Sigmoid colon (tissue), 7 donors: ENCODE measurements around the gene ENHO. TPM values are rescaled to one million over a fixed set of nuclear protein-coding genes. Genes with fewer than 3 reads are reported as not detected.

Experiments
- DNase-seq: peaks from one replicate; pipeline ENCODE4 v3.0.0-alpha.2; 2019
- H3K27ac ChIP-seq, 4 donors: fragments of 200-600 bp; sonication (generic); one replicate each; pipeline ENCODE4 v1.5.1; 2016 to 2019; ENCODE audit warnings: mild to moderate bottlenecking in 1 of 4
- H3K27me3 ChIP-seq, 3 donors: fragments of 200-600 bp; sonication (generic); one replicate each; pipeline ENCODE4 v1.5.1; 2019; ENCODE audit warnings: mild to moderate bottlenecking in 1 of 3
- H3K36me3 ChIP-seq, 4 donors: fragments of 200-600 bp; sonication (generic); one replicate each; pipeline ENCODE4 v1.5.1; 2016 to 2019
- H3K4me1 ChIP-seq, 4 donors: fragments of 200-600 bp; sonication (generic); one replicate each; pipeline ENCODE4 v1.5.1; 2017 to 2019
- H3K4me3 ChIP-seq, 4 donors: fragments of 200-600 bp; sonication (generic); one replicate each; pipeline ENCODE4 v1.5.1; 2017 to 2019; ENCODE audit warnings: mild to moderate bottlenecking in 2 of 4, moderate library complexity in 1 of 4
- H3K9me3 ChIP-seq, 4 donors: fragments of 200-600 bp in 3 of 4; sonication (generic) in 3 of 4; one replicate each; pipeline versions ENCODE4 v1.5.1 to v1.6.1; 2013 to 2019
- CTCF ChIP-seq, 4 experiments: fragments of 450-650 bp in 3 of 4; fragments of 200-600 bp in 1 of 4; IDR thresholded peaks; one replicate each; pipeline ENCODE4 v1.5.1; 2016 to 2019; ENCODE audit warnings: antibody characterized with exemption in 4 of 4, mild to moderate bottlenecking in 3 of 4, moderate library complexity in 2 of 4
- EP300 ChIP-seq, 4 donors: sonication (generic); formaldehyde crosslinking; IDR thresholded peaks; one replicate each; pipeline ENCODE4 v1.6.1; 2017; ENCODE audit warnings: antibody characterized with exemption in 4 of 4
- POLR2A ChIP-seq, 2 donors: fragments of 450-650 bp; IDR thresholded peaks; one replicate each; pipeline ENCODE4 v1.6.1; 2016; ENCODE audit warnings: antibody characterized with exemption in 2 of 2, mild to moderate bottlenecking in 2 of 2, moderate library complexity in 2 of 2
- POLR2AphosphoS5 ChIP-seq, 4 donors: sonication (generic); formaldehyde crosslinking; IDR thresholded peaks; one replicate each; pipeline ENCODE4 v1.6.1; 2017; ENCODE audit warnings: antibody characterized with exemption in 4 of 4
- WGBS, 2 donors: extraction: QIAGEN DNeasy Blood & Tissue Kit; methylation state at CpG; one replicate each; pipeline ENCODE4 v1.1.7; 2013; 5-methylcytosine and 5-hydroxymethylcytosine counted together
- intact Hi-C: fragments of 100-400 bp; cut with DNase I; formaldehyde crosslinking; loops from one replicate; pipeline ENCODE4 v1.15.1; 2023
- polyA plus RNA-seq, 3 donors: library from polyadenylated mRNA; stranded (reverse); fragments of 200-250 nt; gene quantifications; one replicate each; pipeline ENCODE4 v1.2.3, GENCODE V29; 2013
- total RNA-seq, 4 donors: library from RNA; depleted of rRNA; stranded (reverse); fragments of >200 nt; gene quantifications; one replicate each; pipeline ENCODE4 v1.1.0, GENCODE V29; 2016
- donor health status: healthy with polysubstance abuse.
- donor health status: Bipolar disorder and iron deficiency.
- donor health status: healthy.

Gene ENHO
- total and polyA plus RNA-seq, 7 donors = 1.9 to 7.4 (median 4.3) TPM; not detected in 3

DNA sequence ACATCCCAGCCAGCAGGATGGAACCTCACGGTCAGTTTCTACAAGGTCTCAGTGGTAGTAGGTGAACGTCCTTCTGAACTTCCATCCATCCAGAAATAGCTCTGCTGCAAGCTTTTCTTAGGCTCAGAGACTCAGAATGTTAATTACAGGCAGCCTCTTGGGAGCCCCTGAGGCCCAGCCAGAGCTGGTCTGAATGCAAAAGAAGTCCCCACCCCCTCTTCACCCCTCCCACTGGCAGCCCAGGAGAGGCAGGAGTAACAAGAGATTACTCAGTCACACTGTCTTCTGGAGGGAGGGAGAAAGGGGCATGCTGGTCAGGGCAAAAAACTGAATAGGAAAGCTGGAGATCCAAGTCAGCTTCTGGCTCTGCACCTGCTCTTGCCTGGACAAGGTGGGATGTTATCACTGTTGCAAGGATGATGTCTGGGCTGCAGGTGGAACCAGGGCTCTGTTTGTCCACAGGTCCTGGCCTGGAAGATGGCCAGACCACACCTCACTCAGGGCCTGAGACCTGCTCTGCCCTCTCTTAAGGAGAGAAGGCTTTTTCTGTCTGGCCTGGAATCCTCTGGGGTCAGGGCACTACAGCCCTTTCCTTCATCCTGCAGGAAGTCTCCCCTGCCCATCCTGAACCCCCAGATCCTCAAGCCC, 9.1 kb downstream of the ENHO start:
- Histone ChIP-seq H3K27me3 (no peaks in the 10 kb centered on the region), H3K4me1 (no peaks in the 10 kb centered on the region), H3K27ac (no peak overlapping the region), H3K9me3 (no peaks in the 10 kb centered on the region), H3K4me3 (no peak overlapping the region), H3K36me3 (no peaks in the 10 kb centered on the region)
- WGBS, 2 donors = 82% methylated on average over 2 of the region's 2 CpGs
- intact Hi-C loops = no loop called here
- peak; percentile 55 for DNase-seq
- TF ChIP-seq POLR2AphosphoS5 (IDR thresholded peaks at IDR 0.05) (no peak), EP300 (IDR thresholded peaks at IDR 0.05) (no peak), CTCF (IDR thresholded peaks at IDR 0.05) (no peak), POLR2A (IDR thresholded peaks at IDR 0.05) (no peak)

GRCh38 chr9:34512131-34513078, 10.4 kb downstream of the ENHO start:
- Histone ChIP-seq H3K4me1 (no peaks in the 10 kb centered on the region), H3K36me3 (no peaks in the 10 kb centered on the region), H3K27me3 (no peaks in the 10 kb centered on the region), H3K27ac (no peak overlapping the region), H3K9me3 (no peaks in the 10 kb centered on the region), H3K4me3 (no peak overlapping the region)
- peak; percentile 51 for DNase-seq
- intact Hi-C loops = no loop called here
- WGBS, 2 donors = 61 to 74% methylated on average over 9 of the region's 9 CpGs
- TF ChIP-seq POLR2AphosphoS5 (IDR thresholded peaks at IDR 0.05) (no peak), POLR2A (IDR thresholded peaks at IDR 0.05) (no peak), CTCF (IDR thresholded peaks at IDR 0.05) (no peak), EP300 (IDR thresholded peaks at IDR 0.05) (no peak)

DNA sequence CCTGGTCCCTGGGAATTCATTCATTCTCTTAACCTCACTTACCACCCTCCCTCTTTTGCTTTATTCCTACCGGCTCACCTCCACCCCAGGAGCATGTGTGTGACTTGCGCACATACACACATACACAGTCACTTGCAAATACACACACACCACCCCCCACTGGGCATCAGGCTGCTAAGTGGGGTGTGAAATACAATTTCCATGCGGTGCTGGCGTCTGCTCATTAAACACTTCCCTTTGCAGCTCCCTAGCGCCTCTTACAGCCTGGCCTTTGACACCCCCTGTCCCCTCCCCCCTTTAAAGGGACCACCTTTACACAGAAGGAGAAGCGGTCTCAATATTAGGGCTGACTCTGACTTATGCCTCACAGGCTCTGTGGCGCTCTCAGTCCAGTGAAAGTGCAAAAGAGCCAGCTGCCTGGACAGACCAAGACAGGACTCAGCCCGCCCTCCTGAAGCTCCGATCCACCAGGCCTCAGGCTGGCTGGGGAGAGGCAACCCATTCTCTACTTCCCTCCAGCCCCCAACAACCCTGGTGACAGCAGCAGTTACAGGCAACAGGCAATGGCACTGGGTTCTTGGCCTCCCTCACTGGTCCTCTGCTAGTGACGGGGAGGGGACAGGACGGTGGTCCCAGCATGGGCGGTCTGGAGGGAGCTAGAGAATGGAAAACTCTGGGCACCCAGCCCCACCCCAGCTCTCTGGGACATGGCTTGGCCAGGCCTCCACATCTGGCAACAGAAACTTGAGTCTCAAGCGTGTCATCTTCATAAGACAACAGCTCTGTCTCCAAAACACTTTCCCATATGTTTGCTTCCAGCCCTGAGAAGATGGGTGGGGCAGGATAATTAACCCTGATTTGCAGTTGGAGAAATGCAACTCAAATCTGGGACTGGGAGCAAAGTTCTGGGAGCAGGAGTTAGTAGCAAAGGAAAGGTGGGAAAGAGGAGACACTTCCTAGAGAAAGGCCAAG, 12.0 kb downstream of the ENHO start:
- H3K36me3 ChIP-seq = no peaks in the 10 kb centered on the region
- DNase-seq = peak; percentile 27
- H3K4me3 ChIP-seq = no peak overlapping the region

More for the DNA sequence above, 12.0 kb downstream of the ENHO start:
- H3K9me3 ChIP-seq = no peaks in the 10 kb centered on the region
- TF ChIP-seq POLR2AphosphoS5 (IDR thresholded peaks at IDR 0.05) (no peak), POLR2A (IDR thresholded peaks at IDR 0.05) (no peak), EP300 (IDR thresholded peaks at IDR 0.05) (no peak), CTCF (IDR thresholded peaks at IDR 0.05) (no peak)
- H3K4me1 ChIP-seq = no peaks in the 10 kb centered on the region
- no peaks in the 10 kb centered on the region for H3K27me3 ChIP-seq
- intact Hi-C loops = no loop called here
- WGBS, 2 donors = 58 to 73% methylated on average over 13 of the region's 13 CpGs
- no peak overlapping the region for H3K27ac ChIP-seq
